HCT116 (cell line): ENCODE data around the gene CAPZB. TPM values are rescaled to one million over a fixed set of nuclear protein-coding genes. Genes with fewer than 3 reads are reported as not detected.

ENCODE experiments used
- ATAC-seq: fragments of 200-7000 bp; cut with Tn5 transposase; 2 replicates; pipeline ENCODE4 v1.9.1; 2020; ENCODE audit warnings: mild to moderate bottlenecking, moderate library complexity
- BruUV-seq: library from RNA; stranded (reverse); fragments of 400-500 nt; replicated peaks from 2 replicates; lab custom pipeline; 2021; lab: Mats Ljungman, UMichigan
- CTCF ChIA-PET: fragments of 300-600 bp; sonication (Branson Sonifier 250); formaldehyde crosslinking; loops from one replicate; lab custom pipeline; 2021; ENCODE audit warnings: antibody characterized with exemption; lab: Charles Lee
- POLR2A ChIA-PET: fragments of 300-600, 350-600 bp; sonication (Branson Sonifier 250); formaldehyde crosslinking; loops from one replicate; lab custom pipeline; 2021; ENCODE audit warnings: antibody characterized with exemption; lab: Charles Lee
- RAD21 ChIA-PET, 2 experiments: fragments of 300-600 bp; sonication (Branson Sonifier 250); formaldehyde crosslinking; loops; one replicate each; lab custom pipeline; 2023; ENCODE audit warnings: low total read pairs in 2 of 2; ENCODE audit not compliant: uncharacterized antibody in 2 of 2, unreplicated experiment in 2 of 2, low non-redundant PET in 1 of 2; lab: Charles Lee
- DNase-seq: peaks from one replicate; pipeline ENCODE4 v3.0.0-alpha.2; 2010; ENCODE audit warnings: low read depth, low spot score
- H2AFZ ChIP-seq: fragments of 200-600 bp; shearing (Covaris generic), sonication (generic); 2 replicates; pipeline ENCODE4 v1.6.1; 2017; ENCODE audit warnings: low read depth, mixed run types, mixed read lengths, antibody characterized with exemption, low read length; ENCODE audit not compliant: poor library complexity, severe bottlenecking
- H3K27ac ChIP-seq: 2 replicates; pipeline ENCODE4 v1.5.1; 2012; ENCODE audit warnings: low read depth, low read length
- H3K27me3 ChIP-seq: fragments of 200-600 bp; sonication (generic); 2 replicates; pipeline ENCODE4 v1.6.1; 2016; ENCODE audit warnings: mixed run types, low read length, mixed read lengths; ENCODE audit not compliant: insufficient read depth
- H3K36me3 ChIP-seq, 2 experiments: fragments of 200-500 bp in 1 of 2; fragments of 200-600 bp in 1 of 2; sonication (Bioruptor generic) in 1 of 2; sonication (generic) in 1 of 2; 2 replicates each; pipeline versions ENCODE4 v1.5.1 to v1.6.1; 2014 to 2016; ENCODE audit warnings: low read length in 2 of 2, inconsistent platforms in 1 of 2, mixed read lengths in 1 of 2, mixed run types in 1 of 2; ENCODE audit not compliant: insufficient read depth in 2 of 2, control insufficient read depth in 1 of 2
- H3K4me1 ChIP-seq, 2 experiments: fragments of 200-600 bp in 1 of 2; sonication (generic) in 1 of 2; 2 replicates each; pipeline versions ENCODE4 v1.5.1 to v1.6.1; 2012 to 2017; ENCODE audit warnings: low read length in 2 of 2, inconsistent platforms in 1 of 2, mild to moderate bottlenecking in 1 of 2, mixed read lengths in 1 of 2, mixed run types in 1 of 2, moderate library complexity in 1 of 2; ENCODE audit not compliant: insufficient read depth in 2 of 2, control insufficient read depth in 1 of 2
- H3K4me2 ChIP-seq: fragments of 200-600 bp; sonication (generic); 2 replicates; pipeline ENCODE4 v1.6.1; 2017; ENCODE audit warnings: mixed run types, low read length, mixed read lengths
- H3K4me3 ChIP-seq, 2 experiments: fragments of 200-600 bp in 1 of 2; sonication (generic) in 1 of 2; replicated peaks in 1 of 2; 2 replicates each; pipeline ENCODE4 v1.5.1; 2011 to 2016; ENCODE audit warnings: low read length in 2 of 2, control low read depth in 1 of 2, low read depth in 1 of 2, mild to moderate bottlenecking in 1 of 2, mixed read lengths in 1 of 2, mixed run types in 1 of 2
- H3K79me2 ChIP-seq: fragments of 200-600 bp; sonication (generic); 2 replicates; pipeline ENCODE4 v1.6.1; 2017; ENCODE audit warnings: mild to moderate bottlenecking, mixed run types, low read length, moderate library complexity, mixed read lengths; ENCODE audit not compliant: insufficient read depth
- H3K9ac ChIP-seq: fragments of 200-600 bp; sonication (generic); 2 replicates; pipeline ENCODE4 v1.6.1; 2016; ENCODE audit warnings: low read length, mixed read lengths
- H3K9me2 ChIP-seq: fragments of 200-600 bp; sonication (generic), shearing (Covaris generic); 2 replicates; pipeline ENCODE4 v1.6.1; 2017; ENCODE audit warnings: mixed run types, mild to moderate bottlenecking, moderate library complexity; ENCODE audit not compliant: insufficient read depth
- H3K9me3 ChIP-seq, 2 experiments: fragments of 200-500 bp in 1 of 2; fragments of 200-600 bp in 1 of 2; sonication (Bioruptor generic) in 1 of 2; sonication (generic) in 1 of 2; 2 replicates each; pipeline ENCODE4 v1.6.1; 2014 to 2017; ENCODE audit warnings: low read length in 2 of 2, mixed read lengths in 2 of 2, inconsistent platforms in 1 of 2, low read depth in 1 of 2, mild to moderate bottlenecking in 1 of 2, mixed run types in 1 of 2, moderate library complexity in 1 of 2; ENCODE audit not compliant: control insufficient read depth in 1 of 2, insufficient read depth in 1 of 2
- H4K20me1 ChIP-seq: fragments of 200-600 bp; sonication (generic), shearing (Covaris generic); 2 replicates; pipeline ENCODE4 v1.6.1; 2017; ENCODE audit warnings: mixed run types, mild to moderate bottlenecking, moderate library complexity; ENCODE audit not compliant: insufficient read depth
- ATF3 ChIP-seq: IDR thresholded peaks from 2 replicates; pipeline ENCODE4 v1.6.1; 2012
- CTCF ChIP-seq, 3 experiments: fragments of 200-600 bp in 1 of 3; sonication (generic) in 1 of 3; IDR thresholded peaks in 2 of 3; conservative IDR thresholded peaks in 1 of 3; 2 replicates each; pipeline ENCODE4 v1.5.1; 2012 to 2017; ENCODE audit warnings: low read depth in 2 of 3, low read length in 2 of 3, antibody characterized with exemption in 1 of 3, borderline replicate concordance in 1 of 3, control low read depth in 1 of 3, mild to moderate bottlenecking in 1 of 3, mixed read lengths in 1 of 3, mixed run types in 1 of 3, moderate library complexity in 1 of 3; ENCODE audit not compliant: insufficient read depth in 1 of 3
- EZH2phosphoT487 ChIP-seq: fragments of 200-600 bp; IDR thresholded peaks from 2 replicates; pipeline ENCODE4 v1.6.1; 2018; ENCODE audit warnings: antibody characterized with exemption, borderline replicate concordance
- MAX ChIP-seq: IDR thresholded peaks from 2 replicates; pipeline ENCODE4 v1.6.1; 2012
- POLR2A ChIP-seq: IDR thresholded peaks from 2 replicates; pipeline ENCODE4 v1.7.0; 2011; ENCODE audit warnings: borderline replicate concordance; ENCODE audit not compliant: insufficient read depth, insufficient read length; ENCODE audit errors: extremely low read depth
- SIN3A ChIP-seq: IDR thresholded peaks from 2 replicates; pipeline ENCODE4 v1.6.1; 2012; ENCODE audit warnings: low read depth
- YY1 ChIP-seq: IDR thresholded peaks from 2 replicates; pipeline ENCODE4 v1.6.1; 2011; ENCODE audit warnings: low read length, low read depth, moderate library complexity, mild to moderate bottlenecking; ENCODE audit not compliant: insufficient replicate concordance; ENCODE audit errors: extremely low read depth
- ZBTB33 ChIP-seq: IDR thresholded peaks from 2 replicates; pipeline ENCODE4 v1.6.1; 2011; ENCODE audit warnings: mild to moderate bottlenecking, low read length, moderate library complexity; ENCODE audit not compliant: insufficient replicate concordance; ENCODE audit errors: extremely low read depth
- ZNF274 ChIP-seq: fragments of 200-500 bp; sonication (Bioruptor generic); IDR thresholded peaks from 2 replicates; pipeline ENCODE4 v1.6.1; 2014; ENCODE audit warnings: mild to moderate bottlenecking, low read depth, low read length, inconsistent platforms
- intact Hi-C: fragments of 100-400 bp; cut with micrococcal nuclease; formaldehyde crosslinking; loops from 2 replicates; pipeline ENCODE4 v1.10.0; 2022
- total RNA-seq: library from RNA; stranded (reverse); gene quantifications from one replicate; pipeline ENCODE4 v1.2.1, GENCODE V29; 2021; ENCODE audit not compliant: unreplicated experiment

The CAPZB gene
- total RNA-seq, 1 experiment from 2014 or later, result 203 TPM

GRCh38 chr1:19328486-19328885 is 156.9 kb downstream of the CAPZB start:
- Histone ChIP-seq H3K4me3 (no peak overlapping the region), H4K20me1 (no peaks in the 10 kb centered on the region), H3K36me3 (no peaks in the 10 kb centered on the region; a peak in 1 of 4 replicates), H3K27ac (no peak overlapping the region), H2AFZ (no peak overlapping the region), H3K9ac (no peak overlapping the region), H3K4me2 (no peak overlapping the region), H3K9me2 (no peaks in the 10 kb centered on the region), H3K27me3 (no peaks in the 10 kb centered on the region), H3K9me3 (no peaks in the 10 kb centered on the region), H3K4me1 (peaks cover 0 to 2% of the 10 kb centered on the region in 2 experiments; a peak in 2 of 4 replicates), H3K79me2 (no peaks in the 10 kb centered on the region)
- no peak for ATAC-seq
- intact Hi-C loops, result no loop called here
- DNase-seq, result no peak
- ChIA-PET RAD21 (no interaction called here), POLR2A (no interaction called here), CTCF (interaction anchor here (0.5 kb wide), 1 partner anchor 13 kb away, joined by 3 read pairs; no protein-coding TSS in a partner anchor)
- BruUV-seq, result no TSS peak
- TF ChIP-seq CTCF (IDR thresholded peaks at IDR 0.05 in 2 of 3, conservative IDR thresholded peaks at IDR 0.05 in 1 of 3; ENCODE audit: borderline replicate concordance in 1 of 3, insufficient read depth in 1 of 3, low read depth in 2 of 3, low read length in 2 of 3) (no peak), ZNF274 (no peak), POLR2A (no peak), MAX (no peak), ATF3 (no peak), ZBTB33 (no peak), EZH2phosphoT487 (no peak), YY1 (no peak), SIN3A (no peak)
